ENCODE data around the gene NME8.
"Not testable (repeated sequence)": the region's sequence is repeated elsewhere in the genome, so short reads cannot be mapped to it uniquely, and the experiment has no call there.

Gene NME8, protein sequence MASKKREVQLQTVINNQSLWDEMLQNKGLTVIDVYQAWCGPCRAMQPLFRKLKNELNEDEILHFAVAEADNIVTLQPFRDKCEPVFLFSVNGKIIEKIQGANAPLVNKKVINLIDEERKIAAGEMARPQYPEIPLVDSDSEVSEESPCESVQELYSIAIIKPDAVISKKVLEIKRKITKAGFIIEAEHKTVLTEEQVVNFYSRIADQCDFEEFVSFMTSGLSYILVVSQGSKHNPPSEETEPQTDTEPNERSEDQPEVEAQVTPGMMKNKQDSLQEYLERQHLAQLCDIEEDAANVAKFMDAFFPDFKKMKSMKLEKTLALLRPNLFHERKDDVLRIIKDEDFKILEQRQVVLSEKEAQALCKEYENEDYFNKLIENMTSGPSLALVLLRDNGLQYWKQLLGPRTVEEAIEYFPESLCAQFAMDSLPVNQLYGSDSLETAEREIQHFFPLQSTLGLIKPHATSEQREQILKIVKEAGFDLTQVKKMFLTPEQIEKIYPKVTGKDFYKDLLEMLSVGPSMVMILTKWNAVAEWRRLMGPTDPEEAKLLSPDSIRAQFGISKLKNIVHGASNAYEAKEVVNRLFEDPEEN

DNA sequence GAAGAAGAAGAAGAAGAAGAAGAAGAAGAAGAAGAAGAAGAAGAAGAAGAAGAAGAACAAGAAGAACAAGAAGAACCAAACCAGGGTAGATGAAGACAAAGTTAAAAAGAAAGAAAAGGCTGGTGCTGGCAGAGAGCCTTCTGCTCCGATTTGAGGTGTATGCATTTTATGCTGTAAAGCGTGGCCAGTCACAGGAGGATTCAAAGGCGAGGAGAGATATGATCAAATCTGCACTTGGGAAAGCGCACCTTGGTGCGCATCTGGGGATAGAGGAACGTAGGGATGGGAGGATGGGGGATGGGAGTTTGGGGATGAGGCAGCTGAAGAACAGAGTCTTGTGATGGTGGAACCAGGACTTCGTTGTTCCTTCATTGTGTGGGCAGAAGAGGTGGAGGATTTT, at the start of gene NME8:
NME8 (plus strand) TSS at position 301 of the 400 bp plus-strand sequence. CDS start 1,670 bp downstream, outside the sequence.
- no peak for DNase-seq (ENCODE audit: low spot score)
- POLR2A ChIA-PET (ENCODE audit: low non-redundant PET), result no interaction called here
- TF ChIP-seq, protein P1, sequence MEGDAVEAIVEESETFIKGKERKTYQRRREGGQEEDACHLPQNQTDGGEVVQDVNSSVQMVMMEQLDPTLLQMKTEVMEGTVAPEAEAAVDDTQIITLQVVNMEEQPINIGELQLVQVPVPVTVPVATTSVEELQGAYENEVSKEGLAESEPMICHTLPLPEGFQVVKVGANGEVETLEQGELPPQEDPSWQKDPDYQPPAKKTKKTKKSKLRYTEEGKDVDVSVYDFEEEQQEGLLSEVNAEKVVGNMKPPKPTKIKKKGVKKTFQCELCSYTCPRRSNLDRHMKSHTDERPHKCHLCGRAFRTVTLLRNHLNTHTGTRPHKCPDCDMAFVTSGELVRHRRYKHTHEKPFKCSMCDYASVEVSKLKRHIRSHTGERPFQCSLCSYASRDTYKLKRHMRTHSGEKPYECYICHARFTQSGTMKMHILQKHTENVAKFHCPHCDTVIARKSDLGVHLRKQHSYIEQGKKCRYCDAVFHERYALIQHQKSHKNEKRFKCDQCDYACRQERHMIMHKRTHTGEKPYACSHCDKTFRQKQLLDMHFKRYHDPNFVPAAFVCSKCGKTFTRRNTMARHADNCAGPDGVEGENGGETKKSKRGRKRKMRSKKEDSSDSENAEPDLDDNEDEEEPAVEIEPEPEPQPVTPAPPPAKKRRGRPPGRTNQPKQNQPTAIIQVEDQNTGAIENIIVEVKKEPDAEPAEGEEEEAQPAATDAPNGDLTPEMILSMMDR (conservative IDR thresholded peaks at IDR 0.05; ENCODE audit: low read depth), result no peak
- H3K27ac ChIP-seq, result no peak within 1 kb of the TSS
- CTCF ChIA-PET, result no interaction called here

DNA sequence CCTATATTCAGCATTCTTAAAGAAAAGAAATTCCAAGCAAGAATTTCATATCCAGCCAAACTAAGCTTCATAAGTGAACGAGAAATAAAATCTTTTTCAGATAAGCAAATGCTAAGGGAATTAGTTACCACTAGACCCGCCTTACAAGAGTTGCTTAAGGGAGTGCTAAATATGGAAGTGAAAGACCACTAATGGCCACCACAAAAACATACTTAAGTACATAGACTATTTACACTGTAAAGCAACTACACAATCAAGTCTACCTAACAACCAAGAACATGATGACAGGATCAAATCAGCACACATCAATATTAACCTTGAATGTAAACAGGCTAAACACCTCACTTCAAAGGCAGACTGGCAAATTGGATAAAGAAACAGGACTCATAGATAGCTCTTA, 42.2 kb upstream of the NME8 start:
- CTCF ChIA-PET, result no interaction called here
- TF ChIP-seq, protein P1 (conservative IDR thresholded peaks at IDR 0.05; ENCODE audit: low read depth), result no peak
- POLR2A ChIA-PET (ENCODE audit: low non-redundant PET), result no interaction called here
- H3K27ac ChIP-seq, result no peak overlapping the region
- no peak for DNase-seq (ENCODE audit: low spot score)

DNA sequence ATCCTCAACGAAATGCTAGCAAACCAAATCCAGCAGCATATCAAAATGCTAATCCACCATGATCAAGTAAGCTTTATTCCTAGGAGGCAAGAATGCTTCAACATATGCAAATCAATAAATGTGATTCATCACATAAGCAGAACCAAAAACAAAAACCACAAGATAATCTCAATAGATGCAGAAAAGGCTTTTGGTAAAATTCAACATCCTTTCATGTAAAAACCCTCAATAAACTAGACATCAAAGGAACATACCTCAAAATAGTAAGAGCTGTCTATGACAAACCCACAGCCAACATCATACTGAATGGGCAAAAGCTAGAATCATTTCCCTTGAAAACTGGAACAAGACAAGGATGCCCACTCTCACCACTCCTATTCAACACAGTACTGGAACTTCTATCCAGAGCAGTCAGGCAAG, 36.2 kb upstream of the NME8 start:
- H3K27ac ChIP-seq; POLR2A ChIA-PET (ENCODE audit: low non-redundant PET); DNase-seq (ENCODE audit: low spot score); CTCF ChIA-PET: not testable (repeated sequence)

DNA sequence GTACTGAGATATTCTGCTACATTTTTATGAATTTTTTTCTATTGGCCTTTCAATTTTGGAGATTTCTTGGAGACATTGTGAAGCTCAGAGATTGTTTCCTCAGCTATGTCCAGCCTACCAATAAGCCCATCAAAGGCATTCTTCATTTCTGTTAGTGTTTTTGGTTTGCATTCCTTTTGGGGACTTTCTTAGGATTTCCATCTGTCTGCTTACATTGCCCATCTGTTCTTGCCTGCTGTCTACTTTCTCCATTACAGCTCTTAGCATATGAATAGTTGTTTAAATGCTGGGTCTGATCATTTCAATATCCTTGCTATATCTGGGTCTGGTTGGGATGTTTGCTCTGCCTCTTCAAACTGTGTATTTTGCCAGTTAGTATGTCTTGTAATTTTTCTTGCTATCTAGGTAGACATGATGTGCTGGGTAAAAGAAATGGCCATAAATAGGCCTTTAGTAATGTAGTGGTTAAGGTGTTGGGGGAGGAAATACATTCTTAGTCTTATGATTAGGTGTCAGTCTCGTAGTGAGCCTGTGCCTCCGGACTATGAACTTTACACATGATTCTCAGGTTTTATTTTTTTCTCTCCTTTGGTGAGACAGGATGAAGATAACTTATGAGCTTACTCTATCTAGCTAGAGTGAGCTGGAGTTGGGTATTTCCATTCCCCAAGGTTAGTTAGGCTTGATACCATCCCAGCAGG, 32.6 kb upstream of the NME8 start:
- H3K27ac ChIP-seq, result no peak overlapping the region
- TF ChIP-seq, protein P1 (conservative IDR thresholded peaks at IDR 0.05; ENCODE audit: low read depth), result no peak
- ChIA-PET POLR2A (ENCODE audit: low non-redundant PET) (no interaction called here), CTCF (interaction anchor here (0.5 kb wide), 1 partner anchor 152 kb away, joined by 4 read pairs; no protein-coding TSS in a partner anchor)
- DNase-seq (ENCODE audit: low spot score), result no peak

DNA sequence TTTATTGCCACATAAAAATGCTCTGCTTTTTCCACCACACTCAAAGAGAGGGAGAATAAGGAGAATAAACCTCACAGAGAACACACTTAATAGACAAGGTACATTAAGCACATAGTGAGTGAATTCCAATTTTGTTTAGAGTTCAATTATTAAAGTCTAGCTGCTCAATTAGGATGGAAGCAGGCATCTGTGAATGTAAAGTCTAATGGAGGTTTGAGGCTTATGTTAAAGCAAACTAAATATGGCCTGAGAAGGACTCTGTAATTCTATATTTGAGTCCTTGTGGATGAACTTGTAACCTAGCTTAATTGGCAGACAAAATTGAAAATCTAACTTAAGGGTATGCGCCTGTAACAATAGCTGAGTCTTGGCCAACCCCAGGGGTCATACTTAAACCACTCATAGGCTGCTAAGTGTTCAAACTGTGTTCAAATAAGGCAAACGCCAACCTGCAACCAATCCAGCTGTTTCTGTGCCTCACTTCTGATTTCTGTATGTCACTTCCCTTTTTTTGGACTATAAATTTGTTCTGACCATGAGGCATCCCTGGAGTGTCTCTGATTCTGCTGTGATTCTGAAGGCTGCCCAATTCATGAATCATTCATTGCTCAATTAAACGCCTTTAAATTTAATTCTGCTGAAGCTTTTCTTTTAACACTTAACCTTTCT, 31.3 kb upstream of the NME8 start:
- no peak overlapping the region for H3K27ac ChIP-seq
- CTCF ChIA-PET, result interaction anchor here (0.6 kb wide), 2 partner anchors 58 to 290 kb away, joined by 3 read pairs; no protein-coding TSS in a partner anchor
- POLR2A ChIA-PET (ENCODE audit: low non-redundant PET), result no interaction called here
- DNase-seq (ENCODE audit: low spot score), result no peak
- TF ChIP-seq, protein P1 (conservative IDR thresholded peaks at IDR 0.05; ENCODE audit: low read depth), result no peak

DNA sequence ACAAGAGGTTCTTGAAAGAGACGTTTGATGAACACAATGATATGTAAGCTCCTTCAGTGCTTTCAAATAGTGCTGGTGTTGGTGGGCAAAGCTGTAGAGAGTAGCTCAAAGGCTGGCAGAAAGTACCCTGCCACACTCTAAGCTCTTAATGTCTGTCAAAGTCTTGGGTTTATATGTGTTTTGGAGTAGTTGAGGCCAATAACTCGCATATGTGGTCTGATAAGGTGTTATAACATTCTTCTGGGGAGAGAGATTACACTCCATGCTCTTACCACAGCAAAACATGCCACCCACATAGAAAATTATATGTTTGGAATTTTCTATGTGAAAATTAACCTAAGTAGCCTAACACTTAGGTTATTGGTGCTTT, 30.8 kb upstream of the NME8 start:
- DNase-seq (ENCODE audit: low spot score), result no peak
- ChIA-PET CTCF (interaction anchor here (0.6 kb wide), 2 partner anchors 58 to 291 kb away, joined by 3 read pairs; no protein-coding TSS in a partner anchor), POLR2A (ENCODE audit: low non-redundant PET) (no interaction called here)
- H3K27ac ChIP-seq, result no peak overlapping the region
- TF ChIP-seq, protein P1 (conservative IDR thresholded peaks at IDR 0.05; ENCODE audit: low read depth), result no peak

Data from RWPE1 (cell line).